Left lung (tissue), 10 donors: ENCODE results near the gene FRMD1. TPM values are rescaled to one million over a fixed set of nuclear protein-coding genes. Genes with fewer than 3 reads are reported as not detected.
"Not testable (repeated sequence)": the region's sequence is repeated elsewhere in the genome, so short reads cannot be mapped to it uniquely, and the experiment has no call there.

Experiments
- ATAC-seq: fragments of 200-7000 bp; cut with Tn5 transposase; one replicate; pipeline ENCODE4 v1.9.1; 2020; ENCODE audit warnings: moderate library complexity
- DNase-seq, 4 donors: peaks; one replicate each; pipeline ENCODE4 v3.0.0-alpha.2; 2013 to 2020
- H3K27ac ChIP-seq, 2 donors: fragments of 200-600 bp; sonication (generic) in 1 of 2; one replicate each; pipeline versions ENCODE4 v1.5.0 to v1.8.0; 2020 to 2021
- H3K27me3 ChIP-seq, 2 donors: fragments of 200-600 bp; sonication (generic) in 1 of 2; one replicate each; pipeline versions ENCODE4 v1.5.0 to v1.8.0; 2020 to 2021
- H3K36me3 ChIP-seq, 2 donors: fragments of 200-600 bp; sonication (generic) in 1 of 2; one replicate each; pipeline versions ENCODE4 v1.5.0 to v1.8.0; 2020 to 2021
- H3K4me1 ChIP-seq, 2 donors: fragments of 200-600 bp; one replicate each; pipeline ENCODE4 v1.8.0; 2021
- H3K4me3 ChIP-seq, 2 donors: fragments of 200-600 bp; sonication (generic) in 1 of 2; one replicate each; pipeline versions ENCODE4 v1.5.0 to v1.8.0; 2020 to 2021; ENCODE audit warnings: mild to moderate bottlenecking in 1 of 2
- H3K9me3 ChIP-seq, 2 donors: fragments of 200-600 bp; sonication (generic) in 1 of 2; one replicate each; pipeline versions ENCODE4 v1.5.0 to v1.8.0; 2020 to 2021
- CTCF ChIP-seq, 2 donors: fragments of 200-600 bp; sonication (generic) in 1 of 2; IDR thresholded peaks; one replicate each; pipeline versions ENCODE4 v1.5.0 to v1.8.0; 2021; ENCODE audit warnings: antibody characterized with exemption in 2 of 2
- intact Hi-C, 2 donors: fragments of 100-400 bp; cut with DNase I; formaldehyde crosslinking; loops; one replicate each; pipeline versions ENCODE4 v1.11.2 to v1.14.2; 2022
- polyA plus RNA-seq, 6 donors: library from polyadenylated mRNA; unstranded; fragments of 120-200 nt; gene quantifications; one replicate each; pipeline ENCODE4 v1.2.1, GENCODE V29; 2013; ENCODE audit not compliant: insufficient read length in 6 of 6
- total RNA-seq, 2 donors: library from RNA; stranded (reverse); fragmentation: NEBNext Ultra II Directional; extraction: Animal tissue kit (Norgen Biotek cat#: 25700); gene quantifications; one replicate each; pipeline ENCODE4 v1.2.1, GENCODE V29; 2021
- donor health status: DM: no; HTN: yes; CAD: no.
- donor health status: DM: no; HTN: no; CAD: no.

The FRMD1 gene
- total and polyA plus RNA-seq, 8 donors, result 3.4 to 7.2 (median 6.0) TPM; not detected in 2

GRCh38 chr6:168078175-168078942 lies 653 bp downstream of the FRMD1 start:
- no peak for TF ChIP-seq CTCF (IDR thresholded peaks at IDR 0.05)
- no peaks in the 10 kb centered on the region for H3K4me1 ChIP-seq
- no peak overlapping the region for H3K27ac ChIP-seq
- ATAC-seq, result no peak
- H3K4me3 ChIP-seq, result no peak overlapping the region
- peak in 1 of 4 donors; percentile 47 for DNase-seq
- intact Hi-C loops, result no loop called here
- no peaks in the 10 kb centered on the region for H3K27me3 ChIP-seq
- no peaks in the 10 kb centered on the region for H3K36me3 ChIP-seq
- no peaks in the 10 kb centered on the region for H3K9me3 ChIP-seq

DNA sequence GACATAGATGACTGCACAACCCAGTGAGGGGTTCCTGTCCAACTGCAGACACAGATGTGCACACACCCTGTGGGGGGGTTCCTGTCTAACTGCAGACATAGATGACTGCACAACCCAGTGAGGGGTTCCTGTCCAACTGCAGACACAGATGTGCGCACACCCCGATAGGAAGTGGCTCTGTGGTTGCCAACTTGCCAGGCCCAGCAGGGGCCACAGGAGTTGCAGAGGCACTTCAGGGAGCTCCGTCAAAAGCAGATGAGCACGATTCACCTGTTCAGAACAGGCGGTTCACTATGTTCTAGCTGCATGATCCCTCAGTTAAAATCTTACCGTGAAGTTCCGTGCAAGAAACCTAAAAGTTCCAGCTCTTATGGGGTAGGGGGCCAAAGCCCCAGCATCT lies 1.6 kb downstream of the FRMD1 start:
- DNase-seq, H3K9me3 ChIP-seq, intact Hi-C loops, H3K4me1 ChIP-seq, ATAC-seq, H3K27ac ChIP-seq, H3K27me3 ChIP-seq, H3K36me3 ChIP-seq, H3K4me3 ChIP-seq: not testable (repeated sequence)

DNA sequence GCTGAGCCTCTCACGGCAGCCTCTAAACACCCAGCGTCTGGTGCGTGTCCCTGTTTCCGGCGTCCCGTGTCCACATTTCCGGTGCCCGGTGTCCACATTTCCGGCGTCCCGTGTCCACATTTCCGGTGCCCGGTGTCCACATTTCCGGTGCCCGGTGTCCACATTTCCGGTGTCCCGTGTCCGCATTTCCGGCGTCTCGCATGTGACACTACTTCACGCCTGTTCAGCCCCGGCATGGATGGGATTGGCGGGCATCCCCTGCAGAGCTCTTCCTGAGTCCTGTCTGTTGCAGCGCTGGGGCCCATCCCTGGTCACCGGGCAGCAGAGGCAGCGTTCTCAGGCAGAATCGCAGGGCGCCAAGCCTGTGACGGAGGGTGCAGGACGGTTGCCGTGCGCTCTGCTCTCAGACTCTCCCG lies 3.2 kb downstream of the FRMD1 start:
- Histone ChIP-seq H3K27ac (no peak overlapping the region), H3K4me1 (no peaks in the 10 kb centered on the region), H3K36me3 (no peaks in the 10 kb centered on the region), H3K4me3 (no peak overlapping the region), H3K27me3 (no peaks in the 10 kb centered on the region), H3K9me3 (no peaks in the 10 kb centered on the region)
- intact Hi-C loops, result no loop called here
- DNase-seq (no peak), ATAC-seq (no peak)
- TF ChIP-seq CTCF (IDR thresholded peaks at IDR 0.05), result no peak

GRCh38 chr6:168075216-168075615 lies 3.8 kb downstream of the FRMD1 start:
- Histone ChIP-seq H3K9me3 (no peaks in the 10 kb centered on the region), H3K4me3 (no peak overlapping the region), H3K27me3 (no peaks in the 10 kb centered on the region), H3K27ac (no peak overlapping the region), H3K36me3 (no peaks in the 10 kb centered on the region), H3K4me1 (no peaks in the 10 kb centered on the region)
- no peak for ATAC-seq
- DNase-seq, result no peak
- intact Hi-C loops, result no loop called here
- no peak for TF ChIP-seq CTCF (IDR thresholded peaks at IDR 0.05)

DNA sequence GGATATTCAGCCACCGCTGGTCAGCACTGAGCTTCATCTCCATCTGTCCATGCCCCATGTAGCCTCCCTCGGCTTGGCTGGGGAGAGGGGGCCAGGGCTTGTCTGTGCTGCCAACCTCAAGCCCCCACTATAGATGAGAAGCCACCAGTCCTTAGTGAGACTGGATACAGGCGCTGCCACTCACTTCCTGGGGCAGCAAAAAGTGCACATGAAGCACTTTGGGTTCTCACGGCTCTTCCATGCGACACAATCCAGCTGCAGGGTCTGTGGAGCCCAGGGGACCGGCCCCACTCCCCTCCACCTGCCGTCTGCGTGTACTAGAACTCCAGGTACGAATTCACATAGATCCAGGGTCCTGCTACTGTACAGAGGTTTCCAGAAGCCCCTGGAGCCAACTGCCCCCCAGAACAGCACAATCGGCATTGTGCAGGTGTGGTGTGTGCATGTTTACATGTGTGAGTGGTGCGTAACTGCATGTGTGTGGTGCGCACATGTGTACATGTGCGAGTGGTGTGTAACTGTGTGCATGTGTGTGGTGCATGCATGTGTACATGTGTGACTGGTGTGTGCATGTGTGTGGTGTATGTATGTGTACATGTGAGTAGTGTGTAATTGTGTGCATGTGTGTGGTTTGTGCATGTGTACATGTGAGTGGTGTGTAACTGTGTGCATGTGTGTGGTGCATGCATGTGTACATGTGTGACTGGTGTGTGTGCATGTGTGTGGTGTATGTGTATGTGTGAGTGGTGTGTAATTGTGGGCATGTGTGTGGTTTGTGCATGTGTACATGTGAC lies 4.9 kb downstream of the FRMD1 start:
- Histone ChIP-seq H3K36me3 (no peaks in the 10 kb centered on the region), H3K4me3 (no peak overlapping the region), H3K4me1 (no peaks in the 10 kb centered on the region), H3K27me3 (no peaks in the 10 kb centered on the region), H3K27ac (no peak overlapping the region), H3K9me3 (no peaks in the 10 kb centered on the region)
- no peak for TF ChIP-seq CTCF (IDR thresholded peaks at IDR 0.05)
- DNase-seq (no peak), ATAC-seq (no peak)
- intact Hi-C loops, result no loop called here
